Mesenchymal stem cell (in vitro differentiated cells and primary cell): Measurements from ENCODE around the gene MORF4L2.
"Not testable (repeated sequence)": the region's sequence is repeated elsewhere in the genome, so short reads cannot be mapped to it uniquely, and the experiment has no call there.

Experiments
- DNase-seq: peaks from one replicate; pipeline ENCODE4 v3.0.0-alpha.2; 2013
- H2AFZ ChIP-seq: one replicate; pipeline ENCODE4 v1.6.1; 2013; ENCODE audit warnings: low read depth, mild to moderate bottlenecking, control low read depth, inconsistent platforms, low read length, moderate library complexity
- H2AK5ac ChIP-seq: 2 replicates; pipeline ENCODE4 v1.6.1; 2013; ENCODE audit warnings: low read length, moderate library complexity, mild to moderate bottlenecking, inconsistent platforms; ENCODE audit not compliant: severe bottlenecking
- H2BK120ac ChIP-seq: one replicate; pipeline ENCODE4 v1.6.1; 2013; ENCODE audit warnings: low read depth, mild to moderate bottlenecking, inconsistent platforms, low read length, moderate library complexity
- H2BK12ac ChIP-seq, 2 experiments: one replicate each; pipeline ENCODE4 v1.6.1; 2013; ENCODE audit warnings: inconsistent platforms in 2 of 2, low read length in 2 of 2, mild to moderate bottlenecking in 2 of 2, moderate library complexity in 2 of 2, control low read depth in 1 of 2
- H2BK15ac ChIP-seq: one replicate; pipeline ENCODE4 v1.6.1; 2013; ENCODE audit warnings: mild to moderate bottlenecking, low read depth, inconsistent platforms; ENCODE audit not compliant: poor library complexity, severe bottlenecking
- H2BK5ac ChIP-seq: 2 replicates; pipeline ENCODE4 v1.6.1; 2013; ENCODE audit warnings: low read depth, mild to moderate bottlenecking, low read length, control low read depth, inconsistent platforms; ENCODE audit not compliant: poor library complexity, severe bottlenecking
- H3K14ac ChIP-seq, 2 experiments: one replicate each; pipeline ENCODE4 v1.6.1; 2013; ENCODE audit warnings: inconsistent platforms in 2 of 2, low read length in 2 of 2, control low read depth in 1 of 2, mild to moderate bottlenecking in 1 of 2, moderate library complexity in 1 of 2
- H3K18ac ChIP-seq, 2 experiments: one replicate each; pipeline ENCODE4 v1.6.1; 2013; ENCODE audit warnings: inconsistent platforms in 2 of 2, low read length in 2 of 2, control low read depth in 1 of 2, low read depth in 1 of 2, mild to moderate bottlenecking in 1 of 2
- H3K23ac ChIP-seq, 2 experiments: one replicate each; pipeline ENCODE4 v1.6.1; 2013; ENCODE audit warnings: inconsistent platforms in 2 of 2, low read length in 2 of 2, mild to moderate bottlenecking in 2 of 2, moderate library complexity in 2 of 2, control low read depth in 1 of 2
- H3K27ac ChIP-seq: 2 replicates; pipeline ENCODE4 v1.5.1; 2013; ENCODE audit warnings: mild to moderate bottlenecking, moderate library complexity, low read length, control low read depth, inconsistent platforms; ENCODE audit not compliant: poor library complexity, severe bottlenecking
- H3K27me3 ChIP-seq, 2 experiments: 2 replicates each; pipeline versions ENCODE4 v1.6.1 to v1.7.0; 2013; ENCODE audit warnings: low read length in 2 of 2, mild to moderate bottlenecking in 2 of 2, moderate library complexity in 2 of 2, control low read depth in 1 of 2, inconsistent platforms in 1 of 2; ENCODE audit not compliant: control insufficient read depth in 1 of 2, insufficient read depth in 1 of 2
- H3K36me3 ChIP-seq, 2 experiments: 2 replicates each; pipeline versions ENCODE4 v1.6.1 to v1.7.0; 2013; ENCODE audit warnings: low read length in 2 of 2, control low read depth in 1 of 2, inconsistent platforms in 1 of 2, low read depth in 1 of 2, mild to moderate bottlenecking in 1 of 2; ENCODE audit not compliant: insufficient read depth in 2 of 2, control insufficient read depth in 1 of 2
- H3K4ac ChIP-seq, 2 experiments: one replicate each; pipeline ENCODE4 v1.6.1; 2013; ENCODE audit warnings: inconsistent platforms in 2 of 2, low read length in 2 of 2, mild to moderate bottlenecking in 2 of 2, moderate library complexity in 2 of 2, control low read depth in 1 of 2, low read depth in 1 of 2
- H3K4me1 ChIP-seq: 2 replicates; pipeline ENCODE4 v1.6.1; 2013; ENCODE audit warnings: low read depth, low read length, control low read depth; ENCODE audit not compliant: control insufficient read depth, insufficient read depth
- H3K4me2 ChIP-seq: 2 replicates; pipeline ENCODE4 v1.6.1; 2013; ENCODE audit warnings: low read length, mild to moderate bottlenecking, inconsistent platforms; ENCODE audit not compliant: poor library complexity, severe bottlenecking
- H3K4me3 ChIP-seq, 2 experiments: 2 replicates each; pipeline versions ENCODE4 v1.5.1 to v1.7.0; 2013; ENCODE audit warnings: low read length in 2 of 2, mild to moderate bottlenecking in 2 of 2, control low read depth in 1 of 2, low read depth in 1 of 2; ENCODE audit not compliant: insufficient read depth in 1 of 2
- H3K79me1 ChIP-seq: replicated peaks from 2 replicates; pipeline ENCODE4 v1.6.1; 2013; ENCODE audit warnings: mild to moderate bottlenecking, control low read depth, low read length, inconsistent platforms; ENCODE audit not compliant: poor library complexity, severe bottlenecking
- H3K9ac ChIP-seq: 2 replicates; pipeline ENCODE4 v1.7.0; 2013; ENCODE audit warnings: mild to moderate bottlenecking, low read length, moderate library complexity
- H3K9me3 ChIP-seq: 2 replicates; pipeline ENCODE4 v1.7.0; 2013; ENCODE audit warnings: mild to moderate bottlenecking, low read length; ENCODE audit not compliant: control insufficient read depth
- H4K8ac ChIP-seq: one replicate; pipeline ENCODE4 v1.6.1; 2013; ENCODE audit warnings: inconsistent platforms, mild to moderate bottlenecking, low read length, moderate library complexity
- H4K91ac ChIP-seq: one replicate; pipeline ENCODE4 v1.6.1; 2013; ENCODE audit warnings: mild to moderate bottlenecking, low read length, inconsistent platforms
- WGBS: methylation state at CpG from one replicate; pipeline ENCODE4 v1.1.7; 2013; ENCODE audit warnings: mixed read lengths; 5-methylcytosine and 5-hydroxymethylcytosine counted together

The MORF4L2 gene

DNA sequence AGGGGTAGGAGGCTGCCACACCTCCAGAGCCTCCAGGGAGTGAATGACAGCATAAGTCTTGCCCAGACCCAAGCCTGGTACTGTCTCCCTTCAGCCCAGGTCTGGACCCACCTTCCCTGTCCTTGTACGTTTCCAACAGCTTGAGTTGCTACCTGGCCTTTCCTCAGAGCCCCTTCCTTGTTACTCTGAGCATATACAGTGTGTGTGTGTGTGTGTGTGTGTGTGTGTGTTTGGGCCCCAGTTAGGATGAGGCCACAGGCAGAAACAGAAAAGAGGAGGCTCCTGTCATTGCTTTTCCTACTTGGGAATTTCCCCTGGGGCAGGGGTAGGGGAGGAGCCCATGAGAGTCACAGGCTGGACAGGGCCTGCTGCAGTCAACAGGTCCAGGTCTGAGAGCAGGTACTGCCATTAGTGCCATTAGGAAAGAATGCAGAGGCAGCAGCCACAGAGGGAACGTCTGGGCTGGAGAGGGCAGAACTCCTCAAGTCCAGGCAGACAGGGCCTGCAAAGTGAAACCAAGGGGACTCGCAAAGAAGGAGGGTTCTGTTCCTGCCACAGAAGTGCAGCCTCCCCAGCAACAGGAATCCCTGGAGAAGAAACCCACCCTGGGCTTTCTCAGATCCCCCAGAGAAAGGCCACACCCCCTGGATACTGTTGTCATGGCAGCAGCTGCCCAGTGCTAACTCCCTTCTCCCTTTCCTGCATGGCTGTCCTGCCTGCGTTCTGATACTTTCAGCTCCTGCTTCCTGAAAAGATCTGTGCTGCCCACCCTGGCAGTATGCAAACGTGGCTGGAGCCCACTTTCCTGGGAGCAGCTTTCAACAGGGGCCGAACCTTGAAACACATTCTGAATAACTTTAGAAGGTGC is 47.8 kb downstream of the MORF4L2 start:
- H3K4me3 ChIP-seq, H2BK120ac ChIP-seq, H3K36me3 ChIP-seq, H3K14ac ChIP-seq, H3K79me1 ChIP-seq, H4K91ac ChIP-seq, H4K8ac ChIP-seq, H3K4me1 ChIP-seq, H3K4ac ChIP-seq, H2AK5ac ChIP-seq, H3K18ac ChIP-seq, H3K4me2 ChIP-seq, H2BK12ac ChIP-seq, H3K9me3 ChIP-seq, H3K27me3 ChIP-seq, H3K9ac ChIP-seq, H2BK5ac ChIP-seq, H3K23ac ChIP-seq, H2BK15ac ChIP-seq, H2AFZ ChIP-seq: not testable (repeated sequence)
- DNase-seq = peak; percentile 33
- WGBS = 38% methylated on average over 3 of the region's 6 CpGs
- H3K27ac ChIP-seq = peak overlapping the region; percentile 49

DNA sequence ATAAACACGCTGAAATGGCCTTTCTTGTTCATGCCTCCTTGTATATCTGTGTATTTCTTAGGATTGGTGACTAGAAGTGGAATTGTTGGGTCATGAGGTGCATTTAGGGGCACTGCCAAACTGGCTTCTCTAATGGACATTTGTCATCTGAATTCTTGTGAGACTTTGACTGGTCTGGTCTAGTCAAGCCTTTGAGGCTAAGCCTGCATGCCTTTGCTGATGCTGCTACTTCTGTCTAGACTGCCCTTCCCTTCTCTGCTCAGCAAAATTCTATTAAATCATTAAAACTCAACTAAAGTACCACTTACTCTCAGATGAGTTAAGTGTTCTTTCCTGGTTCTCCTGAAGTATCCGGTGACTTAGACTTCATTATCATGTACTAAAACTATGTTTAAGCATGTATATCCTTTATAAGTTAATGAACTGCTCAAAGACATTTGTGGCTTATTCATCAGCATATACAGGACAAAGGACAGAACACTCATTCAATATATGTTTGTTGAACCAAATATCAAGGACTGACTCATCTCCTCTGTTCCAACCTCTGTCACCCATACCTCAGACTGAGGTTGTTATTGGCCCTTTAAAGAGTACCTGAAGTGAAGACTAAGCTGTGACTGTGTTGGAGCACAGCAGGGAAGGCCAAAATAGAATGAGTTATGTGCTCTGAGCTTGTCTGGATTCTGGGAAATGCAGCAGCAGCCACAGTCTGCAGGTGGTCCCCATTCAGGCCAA is 48.7 kb downstream of the MORF4L2 start:
- H2BK12ac ChIP-seq = no peak overlapping the region
- H3K4me1 ChIP-seq = peaks cover 7% of the 10 kb centered on the region
- no peak overlapping the region for H4K8ac ChIP-seq
- no peak overlapping the region for H3K4me3 ChIP-seq
- 100% methylated on average over 1 of the region's 2 CpGs for WGBS
- H3K36me3 ChIP-seq = no peaks in the 10 kb centered on the region
- H2BK15ac ChIP-seq = no peak overlapping the region
- no peak for DNase-seq
- no peak overlapping the region for H3K4me2 ChIP-seq
- H3K27ac ChIP-seq = peak overlapping the region; percentile 49
- H3K9ac ChIP-seq = no peak overlapping the region
- no peak overlapping the region for H4K91ac ChIP-seq
- no peaks in the 10 kb centered on the region for H3K9me3 ChIP-seq
- no peak overlapping the region for H3K18ac ChIP-seq
- H3K79me1 ChIP-seq = no peaks in the 10 kb centered on the region
- H2BK120ac ChIP-seq = no peak overlapping the region
- no peak overlapping the region for H2AFZ ChIP-seq
- H3K4ac ChIP-seq = no peak overlapping the region
- H2BK5ac ChIP-seq = no peak overlapping the region
- H3K23ac ChIP-seq = no peak overlapping the region
- no peaks in the 10 kb centered on the region for H3K27me3 ChIP-seq
- H2AK5ac ChIP-seq = no peak overlapping the region
- H3K14ac ChIP-seq = no peak overlapping the region

DNA sequence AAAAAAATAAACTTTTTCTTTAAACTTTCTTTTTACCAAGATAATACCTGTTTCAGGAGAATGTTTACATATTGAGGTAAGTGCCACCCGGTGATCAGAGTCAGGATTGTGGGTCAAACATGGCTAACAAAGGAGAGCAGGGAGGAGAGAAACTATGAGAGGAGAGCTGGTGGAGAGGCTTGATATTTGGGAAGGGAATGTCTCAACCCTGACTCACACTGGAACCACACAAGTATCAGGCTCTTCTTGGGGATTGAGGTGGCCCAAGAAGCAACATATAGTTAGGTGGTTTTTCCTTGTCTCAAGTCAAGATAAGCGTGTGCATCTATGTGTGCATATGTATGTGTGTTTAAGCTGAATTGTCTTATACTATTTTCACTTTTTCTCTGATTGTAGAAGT is 51.1 kb downstream of the MORF4L2 start:
- no peak overlapping the region for H3K4ac ChIP-seq
- no peak overlapping the region for H2BK120ac ChIP-seq
- H2AK5ac ChIP-seq = no peak overlapping the region
- no peak overlapping the region for H4K91ac ChIP-seq
- no peak overlapping the region for H2AFZ ChIP-seq
- peaks cover 7% of the 10 kb centered on the region for H3K4me1 ChIP-seq
- H3K9ac ChIP-seq = no peak overlapping the region
- no peak for DNase-seq
- H3K4me2 ChIP-seq = no peak overlapping the region
- H3K14ac ChIP-seq = no peak overlapping the region
- H3K27ac ChIP-seq = no peak overlapping the region
- H2BK15ac ChIP-seq = no peak overlapping the region
- H3K9me3 ChIP-seq = no peaks in the 10 kb centered on the region
- H2BK12ac ChIP-seq = no peak overlapping the region
- H4K8ac ChIP-seq = no peak overlapping the region
- H3K18ac ChIP-seq = no peak overlapping the region
- WGBS = 9% methylated on average over 1 of the region's 2 CpGs
- H2BK5ac ChIP-seq = no peak overlapping the region
- H3K79me1 ChIP-seq = no peaks in the 10 kb centered on the region
- no peak overlapping the region for H3K23ac ChIP-seq
- no peak overlapping the region for H3K4me3 ChIP-seq
- H3K27me3 ChIP-seq = peaks cover 0 to 6% of the 10 kb centered on the region in 2 experiments
- no peaks in the 10 kb centered on the region for H3K36me3 ChIP-seq

DNA sequence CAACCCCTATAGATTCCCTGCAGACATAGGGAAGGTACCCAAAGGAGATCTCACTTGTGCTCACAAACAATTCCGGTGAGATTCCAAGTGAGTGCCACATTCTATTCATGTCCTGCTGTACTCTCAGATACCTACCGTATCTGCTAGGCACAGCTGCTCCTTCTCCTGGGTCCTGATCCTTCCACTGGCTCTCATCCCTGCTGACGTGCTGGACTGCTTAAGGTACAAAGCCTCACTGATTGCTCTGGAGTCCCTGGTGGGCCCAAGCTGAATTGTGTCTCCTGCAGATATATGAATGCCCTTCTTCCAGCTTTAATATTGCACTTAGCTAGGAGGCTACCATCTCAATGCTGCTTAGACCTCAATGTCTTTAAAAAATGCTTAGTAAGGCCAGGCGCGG is 55.4 kb downstream of the MORF4L2 start:
- H3K27ac ChIP-seq = no peak overlapping the region
- no peaks in the 10 kb centered on the region for H3K79me1 ChIP-seq
- H3K4me2 ChIP-seq = no peak overlapping the region
- H3K4me1 ChIP-seq = no peaks in the 10 kb centered on the region
- H4K8ac ChIP-seq = no peak overlapping the region
- no peak overlapping the region for H3K14ac ChIP-seq
- no peak overlapping the region for H3K23ac ChIP-seq
- H2AK5ac ChIP-seq = no peak overlapping the region
- no peak overlapping the region for H3K9ac ChIP-seq
- H3K9me3 ChIP-seq = no peaks in the 10 kb centered on the region
- H3K18ac ChIP-seq = no peak overlapping the region
- no peak overlapping the region for H2BK12ac ChIP-seq
- H2BK15ac ChIP-seq = no peak overlapping the region
- H4K91ac ChIP-seq = no peak overlapping the region
- no peak overlapping the region for H3K4ac ChIP-seq
- H3K4me3 ChIP-seq = no peak overlapping the region
- no peak for DNase-seq
- peaks cover 0 to 15% of the 10 kb centered on the region in 2 experiments for H3K27me3 ChIP-seq
- no peak overlapping the region for H2AFZ ChIP-seq
- H2BK120ac ChIP-seq = no peak overlapping the region
- no peaks in the 10 kb centered on the region for H3K36me3 ChIP-seq
- H2BK5ac ChIP-seq = no peak overlapping the region
- WGBS = 97% methylated on average over 5 of the region's 5 CpGs
